DMS 273 (cell line): ENCODE measurements around the gene SIAH2.

Source experiments
- DNase-seq: peaks from one replicate; lab custom pipeline; 2025; ENCODE audit not compliant: unreplicated experiment; lab: John Stamatoyannopoulos, UW

The SIAH2 gene

DNA sequence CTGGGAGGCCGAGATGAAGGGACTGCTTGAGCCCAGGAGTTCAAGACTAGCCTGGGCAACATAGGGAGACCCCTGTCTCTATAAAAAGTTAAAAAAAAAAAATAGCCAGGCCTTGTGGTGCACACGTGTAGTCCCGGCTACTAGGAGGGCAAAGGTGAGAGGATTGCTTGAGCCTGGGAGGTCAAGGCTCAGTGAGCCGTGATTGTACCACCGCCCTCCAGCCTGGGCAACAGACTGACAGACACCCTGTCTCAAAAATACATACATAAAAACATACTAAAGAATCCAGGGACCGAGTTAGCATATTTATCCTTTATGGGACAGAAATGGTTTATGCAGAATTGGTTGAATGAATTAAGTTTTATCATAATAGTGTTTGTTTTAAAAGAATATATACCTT lies 13.7 kb downstream of the SIAH2 start:
- DNase-seq = no peak

DNA sequence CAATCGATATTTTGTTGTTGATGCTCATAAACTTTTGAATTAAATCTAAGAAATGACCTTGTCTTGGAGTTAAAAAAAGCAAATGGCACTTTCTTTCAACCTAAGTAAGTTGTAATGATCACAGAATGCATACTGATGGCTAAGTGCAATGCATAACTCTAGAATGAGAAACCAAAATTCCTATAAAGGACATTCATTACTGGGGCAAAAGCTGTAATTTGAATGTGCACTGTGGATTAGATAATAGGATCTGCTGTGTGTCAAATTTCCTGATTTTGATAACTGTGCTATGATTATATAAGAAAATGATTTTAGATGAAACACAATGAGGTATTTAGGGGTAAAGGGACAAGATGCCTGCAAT lies 14.3 kb downstream of the SIAH2 start:
- DNase-seq = no peak

DNA sequence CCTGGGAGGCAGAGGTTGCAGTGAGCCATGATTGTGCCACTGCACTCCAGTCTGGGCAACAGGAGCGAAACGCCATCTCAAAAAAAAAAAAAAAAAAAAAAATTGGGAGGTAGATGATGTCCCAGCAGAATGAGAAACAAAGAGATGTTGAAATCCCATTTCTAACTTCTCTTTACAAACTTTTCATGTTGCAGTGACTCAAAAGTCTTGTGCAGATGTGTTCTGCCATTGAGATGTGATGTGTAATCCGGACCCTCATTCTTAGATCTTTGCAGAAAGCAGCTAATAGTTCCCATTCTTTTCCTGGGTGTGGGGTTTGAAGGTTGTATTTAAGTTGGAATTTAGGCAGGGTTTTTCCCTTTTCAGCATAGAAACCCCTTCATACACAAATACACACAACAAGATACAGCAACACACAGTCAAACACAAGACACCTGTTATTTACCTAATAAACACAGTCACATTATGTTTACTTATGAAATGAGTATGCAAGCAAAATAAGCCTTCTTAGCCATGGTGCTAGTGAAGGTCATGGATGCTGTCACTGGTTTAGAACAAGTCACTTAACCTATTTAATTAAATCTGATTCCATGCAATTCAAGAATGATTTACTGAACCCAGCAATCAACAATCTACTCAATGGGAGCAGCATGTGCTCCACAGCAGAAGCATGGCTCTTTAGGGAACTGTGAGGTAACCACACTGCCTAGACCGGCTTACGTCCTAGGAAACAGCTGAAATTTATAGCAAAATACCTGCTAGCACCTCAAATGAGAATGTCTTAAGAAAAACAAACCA lies 14.9 kb downstream of the SIAH2 start:
- no peak for DNase-seq

DNA sequence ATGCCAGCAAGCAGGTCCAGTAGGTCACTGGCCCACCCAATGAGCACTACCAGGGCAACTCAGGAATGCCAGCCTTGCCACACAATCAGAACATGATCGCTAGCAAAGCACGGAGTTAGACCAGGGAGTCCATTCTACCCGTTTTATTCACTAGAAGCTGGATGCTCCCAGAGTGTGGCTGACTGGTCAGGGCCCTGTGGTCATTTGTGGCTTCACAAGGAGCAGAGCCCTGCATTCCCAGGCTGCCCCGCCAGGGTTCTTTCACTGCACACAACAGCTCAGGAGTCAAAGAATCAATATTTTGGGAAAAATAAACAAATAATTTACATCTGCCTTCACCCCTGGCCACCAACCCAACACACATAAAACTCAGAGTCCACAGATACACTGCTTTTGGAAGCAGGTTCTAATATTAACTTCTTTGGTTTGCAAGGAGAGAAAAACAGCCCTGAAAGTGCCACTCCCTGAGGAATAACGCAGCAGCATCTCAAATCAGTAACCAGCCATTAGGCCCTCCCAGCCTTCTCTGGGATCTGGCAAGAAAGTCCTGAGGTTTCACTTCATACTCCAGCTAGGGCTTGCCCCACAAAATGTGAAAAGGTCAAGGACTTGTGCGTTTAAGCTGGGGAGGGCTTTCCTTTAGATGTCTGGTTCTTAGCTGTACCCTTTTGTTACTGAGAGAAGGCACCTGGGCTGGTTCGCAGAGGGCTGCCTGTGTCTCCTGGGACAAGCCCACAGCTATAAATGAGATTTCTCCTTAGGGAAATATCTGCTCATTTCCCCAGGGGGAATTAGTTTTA lies 16.0 kb downstream of the SIAH2 start:
- no peak for DNase-seq

DNA sequence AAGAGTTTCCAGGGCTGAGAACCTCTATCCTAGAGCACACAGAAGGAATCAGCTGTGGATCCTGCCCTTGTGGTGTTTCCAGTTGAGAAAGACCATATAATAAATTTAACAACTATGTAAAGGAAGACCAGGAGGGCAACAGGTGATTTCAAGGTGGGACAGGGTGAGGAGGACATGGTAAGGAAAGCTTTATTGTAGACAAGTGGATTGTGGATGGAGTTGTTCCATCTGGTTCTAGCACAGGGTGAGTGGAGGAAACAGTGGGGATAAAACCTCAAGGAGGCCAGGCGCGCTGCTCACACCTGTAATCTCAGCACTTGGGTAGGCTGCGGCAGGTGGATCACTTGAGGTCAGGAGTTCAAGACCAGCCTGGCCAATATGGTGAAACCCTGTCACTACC lies 17.1 kb downstream of the SIAH2 start:
- no peak for DNase-seq

DNA sequence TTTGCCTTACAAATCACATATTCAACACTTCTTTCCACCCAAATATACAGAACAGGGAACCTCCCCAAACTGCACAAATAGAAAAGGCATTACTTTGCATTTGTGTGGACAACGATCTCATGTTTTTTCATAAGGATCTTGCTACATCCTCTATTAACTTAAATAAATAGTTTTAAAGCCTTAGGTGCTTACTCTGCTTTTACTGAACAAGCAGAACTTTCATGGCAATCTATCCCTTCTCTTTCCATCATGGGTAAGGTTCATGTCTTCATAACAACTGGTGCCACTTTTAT lies 18.1 kb downstream of the SIAH2 start:
- DNase-seq = no peak

DNA sequence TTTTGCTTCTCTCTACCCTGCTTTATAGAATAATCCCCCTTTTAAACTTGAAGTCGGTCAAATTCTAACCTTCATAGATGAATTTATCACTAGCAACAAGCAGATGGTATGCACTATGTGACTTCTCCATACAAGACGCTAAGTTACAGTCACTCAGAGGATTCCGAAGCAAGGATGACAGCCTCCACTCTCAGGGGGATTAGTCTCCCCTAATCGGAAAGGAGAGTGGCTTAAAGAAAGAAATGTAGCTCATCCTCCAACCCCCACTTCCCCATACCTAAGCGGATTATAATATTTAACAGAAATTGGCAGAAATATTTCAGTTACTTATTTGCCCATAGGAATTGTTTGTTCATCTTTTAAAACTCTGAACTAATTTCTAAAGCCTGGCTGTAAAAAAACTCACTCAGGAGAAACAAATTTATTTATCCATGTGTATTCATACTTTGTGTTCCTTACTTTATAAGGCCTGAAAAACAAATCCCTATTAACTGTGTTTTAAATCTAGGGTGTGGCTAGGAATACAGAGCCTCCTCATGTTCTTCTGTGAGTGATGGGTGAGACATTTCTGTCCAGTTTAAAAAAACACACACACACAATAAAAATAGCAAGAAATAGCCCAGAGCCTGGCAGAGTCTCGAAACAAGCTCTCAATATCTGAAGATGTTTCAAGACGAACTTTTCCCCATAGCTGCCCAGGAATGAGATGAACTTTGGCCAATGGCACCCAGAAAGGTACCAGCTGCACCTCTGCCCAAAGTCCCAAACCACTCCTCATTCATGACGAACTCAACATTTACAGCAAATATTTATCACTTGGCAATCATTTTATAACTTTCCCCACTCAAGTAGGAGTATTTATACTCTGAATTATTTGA lies 18.7 kb downstream of the SIAH2 start:
- no peak for DNase-seq

DNA sequence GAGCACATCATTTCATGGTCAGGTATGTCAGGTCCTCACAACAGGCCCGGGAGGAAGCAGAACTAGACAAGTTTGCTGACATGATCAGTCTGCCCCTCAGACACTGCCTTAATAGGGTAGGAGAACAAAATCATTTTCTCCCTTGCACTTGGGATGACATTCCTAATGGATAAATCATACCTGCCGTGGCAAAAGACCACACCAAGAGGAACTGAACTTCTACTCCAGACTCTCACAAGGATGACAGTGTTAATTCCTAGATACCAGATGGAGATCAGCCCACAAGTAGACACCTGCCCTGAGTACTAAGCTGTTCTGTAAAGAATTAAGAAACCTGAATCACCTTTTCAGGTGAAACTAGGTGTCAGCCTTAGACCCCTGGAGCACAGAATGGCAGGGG lies 19.5 kb downstream of the SIAH2 start:
- DNase-seq = no peak

DNA sequence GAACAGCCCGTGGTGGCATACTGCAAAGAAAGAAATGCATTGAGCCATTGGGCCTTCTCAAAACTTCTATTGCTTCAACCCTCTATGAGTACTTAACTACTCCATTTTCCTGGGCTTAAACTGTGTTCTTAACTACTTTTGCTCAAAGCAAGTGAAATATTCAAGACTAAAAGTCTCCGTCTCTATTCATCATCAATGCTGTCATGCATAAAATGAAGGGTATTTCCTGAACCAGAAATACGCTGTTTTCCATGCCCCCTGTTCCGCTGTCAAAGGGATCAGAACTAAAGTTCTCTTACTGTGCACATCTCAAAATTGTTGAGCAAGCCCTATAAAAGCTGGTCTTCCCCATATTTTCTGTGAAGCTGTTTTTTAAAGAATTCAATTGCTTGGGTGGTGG lies 20.3 kb downstream of the SIAH2 start:
- no peak for DNase-seq

DNA sequence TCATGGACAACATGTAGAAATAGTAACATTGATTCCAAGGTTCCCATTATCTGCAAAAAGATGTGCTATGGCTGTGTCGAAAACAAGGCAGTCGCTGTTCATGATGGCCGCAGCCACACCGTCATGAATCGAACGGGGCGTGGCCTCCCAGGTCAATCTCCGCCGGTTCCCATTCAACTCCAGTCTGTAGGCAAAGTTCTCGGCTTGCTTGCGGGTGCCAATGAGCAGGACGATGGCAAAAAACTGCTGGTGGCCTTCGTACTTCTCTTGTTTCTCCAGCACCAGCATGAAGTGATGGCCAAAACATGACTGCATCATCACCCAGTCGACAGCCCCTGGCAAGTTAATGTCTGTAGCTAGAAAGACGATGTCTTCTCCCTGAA lies 20.8 kb downstream of the SIAH2 start:
- no peak for DNase-seq

DNA sequence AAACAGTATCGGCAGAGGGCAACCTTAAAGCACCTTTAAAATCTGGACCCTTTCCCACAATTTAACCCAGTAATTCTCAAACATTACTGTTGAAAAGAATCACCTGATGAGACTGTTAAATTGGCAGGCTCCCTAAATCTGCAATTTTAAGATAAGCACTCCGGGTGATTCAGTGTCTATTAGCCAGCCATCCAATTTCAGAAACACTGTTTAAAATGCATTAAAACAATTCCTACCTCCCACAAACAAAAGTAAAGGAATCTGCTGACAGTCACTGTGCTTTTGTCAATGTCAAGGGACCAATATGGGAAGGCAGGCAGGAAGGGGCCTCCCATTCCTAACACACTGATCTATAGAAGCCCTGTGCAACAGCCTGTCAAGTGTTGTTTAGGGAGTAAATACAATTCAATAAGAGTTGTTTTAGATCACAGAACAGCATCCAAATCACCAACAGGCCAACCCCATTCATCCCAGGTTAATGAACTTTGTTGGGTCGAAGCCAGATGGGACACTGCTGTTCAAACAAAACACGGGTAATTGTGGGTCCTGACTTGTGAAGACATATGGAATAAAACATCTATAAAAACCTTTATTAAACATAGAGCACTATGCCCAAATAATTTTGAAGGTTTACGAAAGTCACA lies 21.4 kb downstream of the SIAH2 start:
- no peak for DNase-seq

DNA sequence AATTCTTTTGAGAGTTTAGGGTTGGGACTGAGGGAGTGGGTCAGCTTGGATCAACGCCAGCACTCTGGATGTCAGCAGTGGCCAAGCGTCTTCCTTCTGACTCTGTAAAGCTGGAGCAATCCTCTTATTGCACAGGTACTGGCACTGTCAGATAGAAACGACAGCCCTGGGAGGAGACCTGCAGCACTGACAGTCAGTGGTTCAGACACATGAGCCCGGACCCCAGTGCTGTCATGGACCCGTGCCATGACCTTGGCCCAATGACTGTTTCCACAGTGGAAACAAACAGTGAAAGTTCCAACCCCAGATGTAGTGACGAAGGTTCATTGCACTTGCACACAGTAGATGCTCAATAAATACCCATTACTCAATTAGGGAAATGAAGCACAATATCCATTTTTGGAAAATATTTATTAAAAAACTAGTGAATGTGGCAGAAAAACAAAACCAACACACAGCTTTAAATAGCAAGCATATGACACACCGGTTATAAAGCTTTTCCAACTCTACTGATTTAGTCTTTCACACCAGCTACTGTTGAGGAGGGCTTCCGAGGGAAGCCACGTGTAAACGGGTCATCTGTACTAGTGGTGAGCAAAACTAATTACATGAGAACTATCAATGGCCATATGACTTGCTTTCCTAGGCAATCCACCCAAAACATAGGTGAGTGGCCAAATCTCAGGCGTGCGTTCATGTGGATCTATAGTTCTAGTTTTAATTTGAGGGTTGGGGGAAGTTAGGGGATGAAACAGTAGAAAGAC lies 22.1 kb downstream of the SIAH2 start:
- DNase-seq = no peak

DNA sequence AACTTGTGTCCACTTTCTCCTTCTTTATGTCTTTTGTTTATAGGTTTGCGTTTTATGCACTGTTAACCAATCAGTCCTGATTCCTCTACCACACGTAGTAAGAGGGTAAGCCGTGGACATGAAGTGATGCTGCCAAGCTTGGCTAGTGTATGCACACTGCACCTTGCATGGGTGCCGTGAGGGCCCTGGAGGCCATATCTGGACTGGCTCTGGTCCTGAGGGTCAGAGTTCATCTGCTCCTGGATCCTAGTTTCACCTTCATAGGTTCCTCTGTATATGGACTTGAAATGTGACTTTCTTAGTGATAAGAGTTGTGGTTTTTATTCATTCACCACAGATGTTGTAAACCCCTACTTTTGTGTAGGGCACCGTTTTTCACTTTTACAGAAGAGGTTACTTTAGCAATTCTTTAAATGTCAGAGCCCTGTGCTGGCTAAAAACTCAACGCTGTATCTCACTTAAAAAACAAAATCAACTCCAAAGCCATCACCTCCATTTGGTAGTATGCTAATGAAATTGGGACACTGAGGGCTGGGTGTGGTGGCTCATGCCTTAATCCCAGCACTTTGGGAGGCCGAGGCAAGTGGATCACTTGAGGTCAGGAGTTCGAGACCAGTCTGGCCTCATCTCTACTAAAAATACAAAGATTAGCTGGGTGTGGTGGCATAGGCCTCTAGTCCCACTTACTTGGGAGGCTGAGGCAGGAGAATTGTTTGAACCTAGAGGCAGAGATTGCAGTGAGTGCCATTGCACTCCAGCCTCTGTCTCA lies 22.9 kb downstream of the SIAH2 start:
- no peak for DNase-seq

DNA sequence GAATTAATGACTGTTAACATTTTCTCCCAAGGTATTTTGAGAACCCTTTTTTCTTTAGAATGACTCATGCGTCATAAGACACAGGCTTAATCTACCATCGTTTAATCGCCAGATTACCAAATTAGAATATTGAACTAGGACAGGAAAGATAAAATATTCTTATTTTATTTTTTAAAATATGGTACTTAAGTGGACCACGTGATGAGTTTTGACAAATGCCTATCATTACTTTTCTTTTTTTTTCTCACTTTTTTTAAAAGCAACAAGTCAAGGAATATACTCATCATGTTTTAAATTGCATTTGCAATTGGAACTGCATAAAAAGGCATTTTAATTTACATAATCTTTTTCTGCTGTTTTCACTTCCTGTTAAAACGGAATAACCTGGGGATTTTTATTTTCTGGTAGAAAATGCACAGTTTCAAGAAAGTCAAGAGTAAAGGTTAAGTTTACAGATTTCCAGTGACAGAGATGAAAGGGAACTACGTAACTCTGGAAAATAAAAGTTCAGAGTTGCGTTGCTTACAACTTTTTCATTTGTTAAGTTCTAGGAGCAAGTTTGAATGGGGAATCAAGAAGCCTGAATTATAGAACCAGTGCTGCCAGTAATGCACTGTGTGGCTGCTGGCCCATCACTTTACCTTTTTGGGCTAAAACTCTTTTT lies 23.6 kb downstream of the SIAH2 start:
- no peak for DNase-seq

DNA sequence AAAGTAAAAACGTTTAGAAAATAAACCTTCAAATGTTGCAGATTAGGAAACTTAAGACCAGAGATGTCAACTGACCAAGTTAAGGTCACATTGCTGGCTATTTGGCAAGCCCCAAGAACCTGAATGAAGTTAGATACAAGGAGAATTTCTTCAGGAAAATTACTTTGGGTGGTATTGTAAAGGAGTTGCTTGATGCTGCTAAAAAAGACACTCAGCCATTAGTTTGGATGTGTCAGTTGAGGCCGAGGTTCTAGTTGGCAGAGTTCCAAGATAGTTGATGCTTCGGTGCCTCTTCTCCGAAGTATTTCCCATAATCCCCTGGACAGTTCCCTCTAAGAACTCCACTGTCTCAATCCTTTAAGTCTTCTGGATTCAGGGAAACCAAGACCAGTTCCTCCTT lies 24.3 kb downstream of the SIAH2 start:
- peak; percentile 42 for DNase-seq

DNA sequence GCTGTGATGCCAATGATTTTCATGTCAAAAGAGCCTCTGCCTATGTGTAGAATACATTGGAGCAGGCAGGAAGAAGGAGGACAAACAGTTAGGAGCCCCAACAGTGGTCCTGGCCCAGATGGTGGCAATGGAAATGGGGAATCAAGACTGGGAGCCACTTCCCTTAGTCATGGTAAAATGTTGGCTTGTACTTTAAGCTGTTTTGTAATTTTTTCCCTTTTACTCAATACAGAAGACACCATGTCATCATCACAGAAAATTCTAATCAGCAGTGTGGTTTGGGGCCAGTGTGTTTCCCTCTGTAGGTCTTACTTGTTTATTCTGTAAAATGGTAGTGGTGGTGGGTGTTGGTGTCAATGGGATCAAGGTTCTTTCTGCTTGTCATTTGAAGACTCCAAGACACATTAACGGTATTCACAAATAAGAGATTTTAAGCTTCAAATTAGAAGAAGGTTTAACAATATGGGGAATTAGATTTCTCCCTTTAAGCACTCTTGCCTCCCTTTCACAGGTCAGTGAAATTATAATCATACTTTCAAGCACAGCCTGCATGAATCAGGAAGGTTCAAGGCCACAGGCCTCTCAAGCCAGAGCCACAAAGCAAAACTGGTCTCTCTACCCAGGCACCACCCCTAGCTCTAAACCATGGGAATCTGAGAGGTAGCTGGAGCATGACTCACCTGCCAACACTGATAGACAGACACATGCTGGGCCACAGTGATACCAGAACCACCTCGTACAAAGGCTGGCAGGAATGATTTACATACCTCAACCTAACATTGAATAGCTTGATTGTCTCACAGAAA lies 24.9 kb downstream of the SIAH2 start:
- DNase-seq = no peak

DNA sequence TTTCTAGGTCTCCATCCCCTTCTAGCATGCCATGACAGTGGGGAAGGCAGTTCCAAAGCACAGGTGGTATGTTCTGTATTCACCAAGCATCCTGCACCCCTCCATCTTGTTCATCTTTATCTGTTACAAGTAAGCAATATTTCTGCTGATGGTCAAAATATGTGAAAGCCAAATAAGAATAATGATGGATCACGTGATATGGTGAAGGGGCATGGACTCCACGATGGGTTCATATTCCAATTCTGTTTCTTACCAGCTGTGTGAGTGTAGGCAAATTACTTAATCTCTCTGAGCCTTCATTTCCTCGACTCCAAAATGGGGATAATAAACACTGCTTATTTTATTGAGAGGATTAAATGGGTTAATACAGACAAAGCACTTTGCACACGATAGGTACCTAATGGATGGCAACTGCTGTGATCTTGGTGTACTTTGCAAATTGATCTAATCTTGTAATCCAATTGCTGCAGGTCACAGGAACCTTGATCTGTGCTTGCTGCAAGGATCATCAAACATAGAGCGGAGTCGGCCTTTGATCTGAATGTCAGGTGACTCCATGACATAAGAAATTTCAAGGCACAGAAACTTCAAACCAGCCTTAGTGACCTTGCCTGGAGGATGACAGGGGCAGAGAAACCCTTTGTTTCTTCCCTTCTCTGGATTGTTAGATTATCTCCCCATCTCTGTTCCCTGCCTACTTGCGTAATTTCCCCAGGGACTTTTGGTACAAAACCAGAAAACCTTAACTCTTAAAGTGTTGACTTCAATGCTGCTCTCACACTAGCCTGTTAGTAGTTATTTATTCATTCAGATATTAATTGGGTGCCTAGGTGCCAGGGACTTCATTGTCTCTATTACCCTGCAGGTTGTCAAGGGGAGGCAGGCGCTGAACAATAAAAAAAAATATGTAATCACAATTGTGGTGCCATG lies 25.8 kb downstream of the SIAH2 start:
- DNase-seq = no peak
